IMR-90 (cell line): ENCODE measurements around the gene COQ2. TPM values are rescaled to one million over a fixed set of nuclear protein-coding genes. Genes with fewer than 3 reads are reported as not detected.

Source experiments
- ATAC-seq: fragments of 200-7000 bp; cut with Tn5 transposase; 2 replicates; pipeline ENCODE4 v1.9.1; 2020; ENCODE audit warnings: low read depth, mild to moderate bottlenecking, moderate library complexity
- BruUV-seq: library from RNA; stranded (reverse); fragments of 400-500 nt; replicated peaks from 2 replicates; lab custom pipeline; 2021; lab: Mats Ljungman, UMichigan
- CTCF ChIA-PET: fragments of 300-600 bp; formaldehyde crosslinking; extraction: SDS; loops from one replicate; lab custom pipeline; 2021; ENCODE audit warnings: antibody characterized with exemption; lab: Yijun Ruan, JAX
- POLR2A ChIA-PET: fragments of 300-600 bp; sonication (Branson Sonifier 250); formaldehyde crosslinking; loops from one replicate; lab custom pipeline; 2022; ENCODE audit warnings: antibody characterized with exemption; ENCODE audit not compliant: unreplicated experiment; lab: Charles Lee
- DNase-seq: peaks from one replicate; pipeline ENCODE4 v3.0.0; 2013
- H2AFZ ChIP-seq: replicated peaks from 2 replicates; pipeline ENCODE3; 2013; ENCODE audit warnings: low read length, mild to moderate bottlenecking; ENCODE audit not compliant: poor library complexity
- H2AK5ac ChIP-seq: 2 replicates; pipeline ENCODE4 v1.6.1; 2013; ENCODE audit warnings: low read depth, low read length, inconsistent platforms
- H2AK9ac ChIP-seq: replicated peaks from 2 replicates; pipeline ENCODE3; 2013; ENCODE audit warnings: mild to moderate bottlenecking, low read depth, low read length, moderate library complexity; ENCODE audit not compliant: poor library complexity
- H2BK120ac ChIP-seq: 2 replicates; pipeline ENCODE4 v1.6.1; 2013; ENCODE audit warnings: low read depth, low read length, inconsistent platforms
- H2BK15ac ChIP-seq: 3 replicates; pipeline ENCODE4 v1.6.1; 2013; ENCODE audit warnings: low read depth, low read length, inconsistent platforms
- H2BK20ac ChIP-seq: 2 replicates; pipeline ENCODE4 v1.6.1; 2013; ENCODE audit warnings: low read depth, mild to moderate bottlenecking, inconsistent platforms, low read length, moderate library complexity
- H2BK5ac ChIP-seq: 2 replicates; pipeline ENCODE4 v1.6.1; 2013; ENCODE audit warnings: mild to moderate bottlenecking, low read depth, low read length, inconsistent platforms; ENCODE audit not compliant: poor library complexity, severe bottlenecking
- H3K14ac ChIP-seq: replicated peaks from 2 replicates; pipeline ENCODE4 v1.6.1; 2013; ENCODE audit warnings: low read depth, low read length, inconsistent platforms
- H3K18ac ChIP-seq: 2 replicates; pipeline ENCODE4 v1.6.1; 2013; ENCODE audit warnings: low read depth, low read length, control low read depth
- H3K23ac ChIP-seq: 2 replicates; pipeline ENCODE4 v1.6.1; 2013; ENCODE audit warnings: low read depth, low read length, inconsistent platforms
- H3K27ac ChIP-seq: 2 replicates; pipeline ENCODE4 v1.5.1; 2013; ENCODE audit warnings: mild to moderate bottlenecking, control low read depth, low read length; ENCODE audit not compliant: insufficient read depth
- H3K27me3 ChIP-seq: 2 replicates; pipeline ENCODE4 v1.6.1; 2013; ENCODE audit warnings: low read length; ENCODE audit not compliant: control insufficient read depth, insufficient read depth
- H3K36me3 ChIP-seq: 2 replicates; pipeline ENCODE4 v1.6.1; 2013; ENCODE audit warnings: low read length, mixed read lengths; ENCODE audit not compliant: control insufficient read depth, insufficient read depth
- H3K4ac ChIP-seq: 2 replicates; pipeline ENCODE4 v1.6.1; 2013; ENCODE audit warnings: low read depth, low read length, inconsistent platforms
- H3K4me1 ChIP-seq: 2 replicates; pipeline ENCODE4 v1.6.1; 2013; ENCODE audit warnings: low read length, mixed read lengths; ENCODE audit not compliant: control insufficient read depth, insufficient read depth
- H3K4me2 ChIP-seq: 2 replicates; pipeline ENCODE4 v1.6.1; 2013; ENCODE audit warnings: low read depth, mild to moderate bottlenecking, control low read depth, low read length, moderate library complexity
- H3K4me3 ChIP-seq: 2 replicates; pipeline ENCODE4 v1.5.1; 2013; ENCODE audit warnings: low read depth, mild to moderate bottlenecking, control low read depth, low read length, moderate library complexity; ENCODE audit not compliant: insufficient read depth
- H3K56ac ChIP-seq: 2 replicates; pipeline ENCODE4 v1.6.1; 2013; ENCODE audit warnings: low read length, inconsistent platforms; ENCODE audit not compliant: insufficient read depth; ENCODE audit errors: extremely low read depth
- H3K79me1 ChIP-seq, 2 experiments: 2 replicates each; pipeline ENCODE4 v1.6.1; 2013; ENCODE audit warnings: low read length in 2 of 2, inconsistent platforms in 1 of 2, low read depth in 1 of 2
- H3K9ac ChIP-seq: 2 replicates; pipeline ENCODE4 v1.6.1; 2013; ENCODE audit warnings: low read depth, low read length, control low read depth
- H3K9me1 ChIP-seq: 2 replicates; pipeline ENCODE4 v1.6.1; 2013; ENCODE audit warnings: low read length, inconsistent platforms; ENCODE audit not compliant: insufficient read depth
- H3K9me3 ChIP-seq: 2 replicates; pipeline ENCODE4 v1.6.1; 2013; ENCODE audit warnings: low read length; ENCODE audit not compliant: control insufficient read depth, insufficient read depth
- H4K20me1 ChIP-seq: 2 replicates; pipeline ENCODE4 v1.6.1; 2013; ENCODE audit warnings: low read length, inconsistent platforms; ENCODE audit not compliant: insufficient read depth
- H4K5ac ChIP-seq: 2 replicates; pipeline ENCODE4 v1.6.1; 2013; ENCODE audit warnings: mild to moderate bottlenecking, low read depth, low read length, control low read depth
- H4K8ac ChIP-seq, 2 experiments: 2 replicates each; pipeline ENCODE4 v1.6.1; 2013; ENCODE audit warnings: low read depth in 2 of 2, low read length in 2 of 2, control low read depth in 1 of 2, inconsistent platforms in 1 of 2
- H4K91ac ChIP-seq: 2 replicates; pipeline ENCODE4 v1.6.1; 2013; ENCODE audit warnings: low read depth, low read length, inconsistent platforms; ENCODE audit not compliant: insufficient read depth
- BHLHE40 ChIP-seq: fragments of 150-350 bp; IDR thresholded peaks from 2 replicates; pipeline ENCODE4 v1.6.1; 2016; ENCODE audit warnings: mild to moderate bottlenecking, low read depth, low read length
- CEBPB ChIP-seq: IDR thresholded peaks from 2 replicates; pipeline ENCODE4 v1.6.1; 2012; ENCODE audit warnings: low read depth, low read length, improper control_type of control experiment
- FOS ChIP-seq: fragments of 150-350 bp; IDR thresholded peaks from 2 replicates; pipeline ENCODE4 v1.6.1; 2016; ENCODE audit warnings: low read depth, low read length
- MAFK ChIP-seq: IDR thresholded peaks from 2 replicates; pipeline ENCODE4 v1.6.1; 2012; ENCODE audit warnings: low read depth, low read length, improper control_type of control experiment
- MAZ ChIP-seq: IDR thresholded peaks from 2 replicates; pipeline ENCODE4 v1.6.1; 2012; ENCODE audit warnings: low read depth, mild to moderate bottlenecking, low read length, improper control_type of control experiment, moderate library complexity, borderline replicate concordance
- MXI1 ChIP-seq: IDR thresholded peaks from 2 replicates; pipeline ENCODE4 v1.6.1; 2012; ENCODE audit warnings: low read depth, mild to moderate bottlenecking, low read length, moderate library complexity, borderline replicate concordance
- NFE2L2 ChIP-seq: fragments of 150-350 bp; IDR thresholded peaks from 2 replicates; pipeline ENCODE4 v1.6.1; 2016; ENCODE audit warnings: low read depth, mild to moderate bottlenecking, low read length
- POLR2A ChIP-seq: IDR thresholded peaks from 2 replicates; pipeline ENCODE4 v1.6.1; 2012; ENCODE audit warnings: mild to moderate bottlenecking, low read depth, low read length
- RFX5 ChIP-seq: IDR thresholded peaks from 2 replicates; pipeline ENCODE4 v1.8.0; 2012; ENCODE audit warnings: low read depth, mild to moderate bottlenecking, low read length, moderate library complexity
- SMC3 ChIP-seq: fragments of 150-350 bp; IDR thresholded peaks from 2 replicates; pipeline ENCODE4 v1.6.1; 2016; ENCODE audit warnings: low read depth, mild to moderate bottlenecking, antibody characterized with exemption, low read length, moderate library complexity
- WGBS, 2 experiments: methylation state at CpG; one replicate each; pipeline versions ENCODE4 v1.1.5 to v1.1.7; 2013; ENCODE audit warnings: missing lambda C conversion rate in 2 of 2; ENCODE audit not compliant: insufficient read length in 1 of 2; ENCODE audit errors: extremely low coverage in 2 of 2; 5-methylcytosine and 5-hydroxymethylcytosine counted together
- dilution Hi-C: fragments of 300-500 bp; cut with HindIII; formaldehyde crosslinking; loops from one replicate; pipeline ENCODE4 v1.14.3; 2018; ENCODE audit warnings: low sequenced_read_pairs; ENCODE audit not compliant: unreplicated experiment
- in situ Hi-C: fragments of 300-500 bp; cut with MboI; formaldehyde crosslinking; loops from 3 replicates; pipeline ENCODE4 v1.14.3; 2019; ENCODE audit warnings: low sequenced_read_pairs, inconsistent platforms, mixed read lengths
- intact Hi-C: fragments of 100-400 bp; cut with micrococcal nuclease; formaldehyde crosslinking; loops from 2 replicates; pipeline ENCODE4 v1.10.0; 2022
- polyA plus RNA-seq, 3 experiments: library from polyadenylated mRNA; depleted of rRNA; stranded (reverse); fragments of >200 nt; gene quantifications; 2 replicates each; pipeline ENCODE4 v1.2.3, GENCODE V29; 2012; ENCODE audit warnings: low replicate concordance in 1 of 3
- total RNA-seq: library from RNA; depleted of rRNA; stranded (reverse); fragments of >200 nt; gene quantifications from 2 replicates; pipeline ENCODE4 v1.2.3, GENCODE V29; 2012
- TF ChIP-seq, protein P1 (sequence below): fragments of 150-350 bp; IDR thresholded peaks from 2 replicates; pipeline ENCODE4 v1.6.1; 2017; ENCODE audit warnings: mild to moderate bottlenecking, antibody characterized with exemption, low read length, low read depth
- TF ChIP-seq, protein P2 (sequence below): conservative IDR thresholded peaks from 2 replicates; pipeline ENCODE4 v1.5.1; 2012; ENCODE audit warnings: mild to moderate bottlenecking, low read depth, low read length, improper control_type of control experiment
- TF ChIP-seq, protein P3 (sequence below): fragments of 150-350 bp; IDR thresholded peaks from 2 replicates; pipeline ENCODE4 v1.6.1; 2016; ENCODE audit warnings: low read depth, mild to moderate bottlenecking, low read length, moderate library complexity, borderline replicate concordance

COQ2 gene
- total and polyA plus RNA-seq, 2 of the 4 experiments (the other 2 are of a cell fraction): 7.3 to 7.4 TPM

DNA sequence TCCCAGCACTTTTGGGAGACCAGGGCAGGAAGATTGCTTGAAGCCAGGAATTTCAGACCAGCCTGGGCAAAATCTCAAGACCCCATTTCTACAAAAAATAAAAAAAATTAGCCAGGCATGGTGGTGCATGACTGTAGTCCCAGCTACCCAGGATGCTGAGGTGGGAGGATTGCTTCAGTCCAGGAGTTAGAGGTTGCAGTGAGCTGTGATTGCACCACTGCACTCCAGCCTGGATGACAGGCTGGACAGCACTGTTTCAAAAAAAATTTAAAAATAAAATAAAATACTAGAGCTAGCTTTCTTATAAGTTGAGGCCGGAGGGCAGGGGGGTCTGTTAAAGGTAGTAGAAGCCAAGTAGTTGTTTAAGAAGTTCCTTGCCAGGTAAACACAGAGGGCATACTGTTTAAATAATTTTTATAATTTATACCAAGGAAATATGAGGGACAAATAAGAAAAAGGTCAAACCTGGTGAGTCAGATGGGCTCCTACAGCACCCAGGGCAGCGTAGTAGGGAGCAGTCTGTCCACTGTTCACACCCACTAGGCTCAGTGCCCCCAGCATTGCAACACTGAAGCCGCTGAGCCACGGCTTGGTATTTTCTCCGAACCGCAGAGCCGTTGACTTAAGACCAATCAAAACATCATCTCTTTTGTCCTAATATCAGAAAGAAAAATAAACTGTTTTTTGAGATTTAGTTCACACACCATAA, 17.3 kb downstream of the COQ2 start:
- no peak overlapping the region for H3K56ac ChIP-seq
- peak; percentile 89 for ATAC-seq
- H2BK15ac ChIP-seq: no peak overlapping the region
- in situ Hi-C loops (loop anchor here (10.0 kb wide), 1 partner anchor 822 kb away; no protein-coding TSS in a partner anchor), dilution Hi-C loops (no loop called here), intact Hi-C loops (no loop called here)
- H3K4me2 ChIP-seq: no peak overlapping the region; the same call in 1 of the 2 replicates
- peak overlapping the region; percentile 69 for H2AK9ac ChIP-seq
- ChIA-PET POLR2A (no interaction called here), CTCF (interaction anchor here (1.0 to 1.3 kb wide), 2 partner anchors 17 to 212 kb away, joined by 3 to 4 read pairs; no protein-coding TSS in a partner anchor)
- H3K4ac ChIP-seq: no peak overlapping the region; the same call in 1 of the 2 replicates
- no peaks in the 10 kb centered on the region for H4K20me1 ChIP-seq
- H3K9ac ChIP-seq: no peak overlapping the region
- H3K23ac ChIP-seq: no peak overlapping the region; the same call in 1 of the 2 replicates
- no peak overlapping the region for H3K14ac ChIP-seq
- no peak overlapping the region for H2AFZ ChIP-seq
- no peaks in the 10 kb centered on the region for H3K27me3 ChIP-seq
- TF ChIP-seq, protein P1, sequence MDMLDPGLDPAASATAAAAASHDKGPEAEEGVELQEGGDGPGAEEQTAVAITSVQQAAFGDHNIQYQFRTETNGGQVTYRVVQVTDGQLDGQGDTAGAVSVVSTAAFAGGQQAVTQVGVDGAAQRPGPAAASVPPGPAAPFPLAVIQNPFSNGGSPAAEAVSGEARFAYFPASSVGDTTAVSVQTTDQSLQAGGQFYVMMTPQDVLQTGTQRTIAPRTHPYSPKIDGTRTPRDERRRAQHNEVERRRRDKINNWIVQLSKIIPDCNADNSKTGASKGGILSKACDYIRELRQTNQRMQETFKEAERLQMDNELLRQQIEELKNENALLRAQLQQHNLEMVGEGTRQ: no peak
- no peak for TF ChIP-seq SMC3
- TF ChIP-seq, protein P2, sequence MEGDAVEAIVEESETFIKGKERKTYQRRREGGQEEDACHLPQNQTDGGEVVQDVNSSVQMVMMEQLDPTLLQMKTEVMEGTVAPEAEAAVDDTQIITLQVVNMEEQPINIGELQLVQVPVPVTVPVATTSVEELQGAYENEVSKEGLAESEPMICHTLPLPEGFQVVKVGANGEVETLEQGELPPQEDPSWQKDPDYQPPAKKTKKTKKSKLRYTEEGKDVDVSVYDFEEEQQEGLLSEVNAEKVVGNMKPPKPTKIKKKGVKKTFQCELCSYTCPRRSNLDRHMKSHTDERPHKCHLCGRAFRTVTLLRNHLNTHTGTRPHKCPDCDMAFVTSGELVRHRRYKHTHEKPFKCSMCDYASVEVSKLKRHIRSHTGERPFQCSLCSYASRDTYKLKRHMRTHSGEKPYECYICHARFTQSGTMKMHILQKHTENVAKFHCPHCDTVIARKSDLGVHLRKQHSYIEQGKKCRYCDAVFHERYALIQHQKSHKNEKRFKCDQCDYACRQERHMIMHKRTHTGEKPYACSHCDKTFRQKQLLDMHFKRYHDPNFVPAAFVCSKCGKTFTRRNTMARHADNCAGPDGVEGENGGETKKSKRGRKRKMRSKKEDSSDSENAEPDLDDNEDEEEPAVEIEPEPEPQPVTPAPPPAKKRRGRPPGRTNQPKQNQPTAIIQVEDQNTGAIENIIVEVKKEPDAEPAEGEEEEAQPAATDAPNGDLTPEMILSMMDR: no peak
- TF ChIP-seq MAZ: peak; percentile 47; the same call in 1 of the 2 replicates
- no peak for TF ChIP-seq BHLHE40
- TF ChIP-seq CEBPB: peak; percentile 94
- TF ChIP-seq FOS: no peak
- no peak for TF ChIP-seq MXI1
- no peak for TF ChIP-seq MAFK
- no peak for TF ChIP-seq RFX5
- TF ChIP-seq POLR2A: no peak
- no peak for TF ChIP-seq NFE2L2
- TF ChIP-seq, protein P3, sequence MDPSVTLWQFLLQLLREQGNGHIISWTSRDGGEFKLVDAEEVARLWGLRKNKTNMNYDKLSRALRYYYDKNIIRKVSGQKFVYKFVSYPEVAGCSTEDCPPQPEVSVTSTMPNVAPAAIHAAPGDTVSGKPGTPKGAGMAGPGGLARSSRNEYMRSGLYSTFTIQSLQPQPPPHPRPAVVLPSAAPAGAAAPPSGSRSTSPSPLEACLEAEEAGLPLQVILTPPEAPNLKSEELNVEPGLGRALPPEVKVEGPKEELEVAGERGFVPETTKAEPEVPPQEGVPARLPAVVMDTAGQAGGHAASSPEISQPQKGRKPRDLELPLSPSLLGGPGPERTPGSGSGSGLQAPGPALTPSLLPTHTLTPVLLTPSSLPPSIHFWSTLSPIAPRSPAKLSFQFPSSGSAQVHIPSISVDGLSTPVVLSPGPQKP: no peak
- H4K8ac ChIP-seq: no peak overlapping the region
- peak overlapping the region; percentile 41 for H2BK5ac ChIP-seq
- H4K5ac ChIP-seq: no peak overlapping the region
- H3K4me1 ChIP-seq: peaks cover 2% of the 10 kb centered on the region; the same call in 1 of the 2 replicates
- peak; percentile 74 for DNase-seq
- no peak overlapping the region for H3K18ac ChIP-seq
- no peak overlapping the region for H2AK5ac ChIP-seq
- no peak overlapping the region for H3K4me3 ChIP-seq
- H4K91ac ChIP-seq: no peak overlapping the region
- H2BK20ac ChIP-seq: 0 out of 2 replicates have a peak overlapping the region, but pooled peaks have one; percentile 3
- H3K9me1 ChIP-seq: peaks cover 4% of the 10 kb centered on the region; the same call in 1 of the 2 replicates
- no peak overlapping the region for H2BK120ac ChIP-seq
- H3K36me3 ChIP-seq: 0 out of 2 replicates have a peak, but pooled peaks cover 1% of the 10 kb centered on the region
- no peaks in the 10 kb centered on the region for H3K79me1 ChIP-seq
- H3K9me3 ChIP-seq: no peaks in the 10 kb centered on the region
- peak overlapping the region; percentile 53; the same call in 1 of the 2 replicates for H3K27ac ChIP-seq
- WGBS, 2 experiments: no CpG with 5 or more reads among the region's 7 CpGs
- BruUV-seq: no TSS peak
